GM13976 (cell line): ENCODE data around the gene LHX4.

ENCODE experiments used
- DNase-seq: peaks from one replicate; pipeline ENCODE4 v3.0.0; 2012; ENCODE audit warnings: low spot score
- CTCF ChIP-seq: IDR thresholded peaks from 2 replicates; pipeline ENCODE4 v1.5.1; 2012; ENCODE audit warnings: borderline replicate concordance, mild to moderate bottlenecking; ENCODE audit not compliant: insufficient read depth; ENCODE audit errors: extremely low read depth, missing control alignments, control extremely low read depth
- in situ Hi-C: fragments of 300-500 bp; cut with MboI; formaldehyde crosslinking; loops from one replicate; pipeline ENCODE4 v1.12.0; 2022; ENCODE audit warnings: low sequenced_read_pairs, mixed read lengths, inconsistent platforms; ENCODE audit not compliant: unreplicated experiment

The LHX4 gene

DNA sequence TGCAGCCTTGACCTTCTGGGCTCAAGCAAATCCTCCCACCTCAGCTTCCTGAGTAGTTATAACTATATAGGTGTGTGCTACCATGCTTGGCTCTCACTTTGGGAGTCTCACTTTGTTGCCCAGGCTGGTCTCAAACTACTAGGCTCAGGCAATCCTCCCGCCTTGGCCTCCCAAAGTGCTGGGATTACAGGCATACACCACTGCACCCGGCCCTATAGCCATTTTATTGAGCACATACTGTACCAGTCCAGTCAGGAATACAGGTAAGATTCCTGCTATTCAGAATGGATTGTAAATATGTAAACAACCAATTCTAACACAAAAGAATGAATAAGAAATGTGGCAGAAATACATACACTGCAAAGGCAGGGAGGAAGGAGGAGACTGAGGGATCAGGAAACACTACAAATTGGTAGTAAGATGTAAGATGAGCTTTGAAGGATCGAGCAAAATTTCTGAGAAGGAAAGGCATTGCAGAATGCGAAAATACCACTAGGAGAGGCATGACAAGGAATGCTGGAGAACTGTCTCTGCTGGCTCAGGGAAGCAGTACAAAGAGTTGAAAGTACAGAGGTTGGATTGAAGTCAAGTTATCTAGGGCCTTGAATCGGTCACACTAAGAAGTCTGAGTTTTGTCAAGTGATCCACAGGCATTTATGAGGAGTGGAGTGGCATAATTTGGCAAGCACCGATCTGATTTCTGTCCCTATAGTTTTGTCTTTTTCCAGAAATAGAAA is 60.4 kb downstream of the LHX4 start:
- in situ Hi-C loops: no loop called here
- no peak for TF ChIP-seq CTCF

GRCh38 chr1:180291004-180291403 is 60.9 kb downstream of the LHX4 start:
- TF ChIP-seq CTCF: no peak
- DNase-seq: no peak
- in situ Hi-C loops: no loop called here

More for the DNA sequence above, 60.4 kb downstream of the LHX4 start:
- DNase-seq: no peak

DNA sequence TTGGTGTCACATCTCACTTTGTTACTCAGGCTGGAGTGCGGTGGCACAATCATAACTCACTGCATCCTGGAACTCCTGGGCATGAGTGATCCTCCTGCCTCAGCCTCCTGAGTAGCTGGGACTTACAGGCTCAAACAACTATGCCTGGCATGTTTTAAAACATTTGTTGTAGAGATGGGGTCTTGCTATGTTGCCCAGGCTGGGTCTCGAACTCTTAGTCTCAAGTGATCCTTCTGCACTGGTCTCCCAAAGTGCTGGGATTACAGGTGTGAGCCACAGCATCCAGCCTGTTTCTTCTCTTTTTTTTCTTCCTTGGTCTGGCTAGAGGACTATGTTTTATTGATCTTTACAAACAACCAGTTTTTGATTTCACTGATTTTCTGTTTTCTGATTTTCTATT is 64.6 kb downstream of the LHX4 start:
- in situ Hi-C loops: no loop called here
- no peak for DNase-seq
- no peak for TF ChIP-seq CTCF

DNA sequence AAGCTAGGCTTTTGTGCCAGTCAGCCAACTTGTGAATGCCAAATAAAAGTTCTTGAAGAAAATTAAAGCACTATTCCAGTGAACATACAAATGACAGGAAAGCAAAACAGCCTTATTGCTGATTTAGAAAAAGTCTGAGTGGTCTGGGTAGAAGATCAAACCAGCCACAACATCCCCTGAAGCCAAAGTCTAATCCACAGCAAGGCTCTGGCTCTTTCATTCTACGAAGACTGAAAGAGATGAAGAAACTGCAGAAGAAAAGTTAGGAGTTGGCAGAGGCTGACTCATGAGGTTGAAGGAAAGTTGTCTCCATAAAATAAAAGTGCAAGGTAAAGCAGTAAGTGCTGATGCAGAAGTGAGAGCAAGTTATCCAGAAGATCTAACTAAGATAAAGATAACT is 65.9 kb downstream of the LHX4 start:
- in situ Hi-C loops: no loop called here
- no peak for TF ChIP-seq CTCF
- DNase-seq: no peak

DNA sequence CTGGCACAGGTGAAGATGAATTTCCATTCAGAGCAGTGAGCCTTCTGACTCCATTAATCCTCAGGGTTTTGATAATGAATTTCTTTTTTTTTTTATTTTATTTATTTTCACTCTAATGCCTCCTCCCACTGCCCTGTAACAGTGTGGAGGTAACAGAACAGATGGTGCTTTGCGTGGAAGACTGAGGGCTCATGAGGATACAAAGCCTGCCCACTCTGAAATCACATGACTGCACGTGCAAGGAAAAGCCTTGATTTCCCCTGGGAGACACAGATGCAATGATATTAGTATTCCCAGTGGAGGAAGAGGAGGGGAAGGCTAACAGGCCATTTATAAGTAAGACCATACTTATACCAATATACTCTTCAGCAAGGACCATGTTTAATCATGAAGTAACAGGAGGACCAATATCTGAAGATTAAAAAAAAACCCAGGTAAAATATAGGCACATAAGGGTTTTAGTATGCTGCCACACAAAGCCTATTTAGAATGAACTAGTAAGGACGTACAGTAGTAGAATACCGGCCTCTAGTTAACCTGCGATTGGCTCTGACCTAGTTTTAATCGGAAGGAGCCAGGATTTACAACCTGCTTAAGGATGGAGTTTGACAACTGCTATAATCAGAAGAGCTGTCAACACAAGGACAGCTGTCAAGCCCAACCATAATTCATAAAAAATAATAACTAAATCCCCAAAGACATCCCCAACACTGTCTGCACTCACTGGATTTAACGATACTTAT is 69.6 kb downstream of the LHX4 start:
- in situ Hi-C loops: no loop called here
- TF ChIP-seq CTCF: no peak
- no peak for DNase-seq

GRCh38 chr1:180301135-180301742 is 71.2 kb downstream of the LHX4 start:
- TF ChIP-seq CTCF: no peak
- DNase-seq: no peak
- in situ Hi-C loops: no loop called here
